T1000 (cell line): ENCODE results near the gene ZBTB47.

Source experiments
- DNase-seq: peaks from one replicate; lab custom pipeline; 2025; ENCODE audit warnings: mixed read lengths; lab: John Stamatoyannopoulos, UW

The ZBTB47 gene

GRCh38 chr3:42653560-42654330 lies at the start of gene ZBTB47:
Gene ZBTB47 (plus strand): TSS chr3:42653697. CDS start chr3:42658356, 4,659 bp downstream.
- no peak for DNase-seq

- no peak for DNase-seq
Measured at GRCh38 chr3:42605546-42606173, 47.8 kb upstream of the ZBTB47 start.

- DNase-seq = no peak
Measured at GRCh38 chr3:42608581-42608980, 44.9 kb upstream of the ZBTB47 start.

- DNase-seq = no peak
Measured at GRCh38 chr3:42610976-42611375, 42.5 kb upstream of the ZBTB47 start.

GRCh38 chr3:42612217-42612616 lies 41.3 kb upstream of the ZBTB47 start:
- DNase-seq = no peak

- no peak for DNase-seq
Measured at GRCh38 chr3:42612928-42613327, 40.6 kb upstream of the ZBTB47 start.

GRCh38 chr3:42613462-42613861 lies 40.0 kb upstream of the ZBTB47 start:
- no peak for DNase-seq

- DNase-seq = no peak
Measured at GRCh38 chr3:42631620-42632019, 21.9 kb upstream of the ZBTB47 start.

- no peak for DNase-seq
Measured at GRCh38 chr3:42632146-42632545, 21.4 kb upstream of the ZBTB47 start.

- no peak for DNase-seq
Measured at GRCh38 chr3:42633544-42633943, 20.0 kb upstream of the ZBTB47 start.

- DNase-seq = no peak
Measured at GRCh38 chr3:42635111-42635510, 18.4 kb upstream of the ZBTB47 start.

GRCh38 chr3:42637001-42637400 lies 16.5 kb upstream of the ZBTB47 start:
- DNase-seq = no peak

- DNase-seq = no peak
Measured at GRCh38 chr3:42638339-42638842, 15.1 kb upstream of the ZBTB47 start.

- DNase-seq = no peak
Measured at GRCh38 chr3:42639192-42639591, 14.3 kb upstream of the ZBTB47 start.

- DNase-seq = no peak
Measured at GRCh38 chr3:42640129-42640528, 13.4 kb upstream of the ZBTB47 start.

GRCh38 chr3:42640771-42641370 lies 12.6 kb upstream of the ZBTB47 start:
- DNase-seq = no peak

GRCh38 chr3:42647821-42648459 lies 5.6 kb upstream of the ZBTB47 start:
- DNase-seq = no peak

- no peak for DNase-seq
Measured at GRCh38 chr3:42649006-42649405, 4.5 kb upstream of the ZBTB47 start.

- DNase-seq = no peak
Measured at GRCh38 chr3:42649783-42650182, 3.7 kb upstream of the ZBTB47 start.

- peak; percentile 62 for DNase-seq
Measured at GRCh38 chr3:42651248-42652091, 2.0 kb upstream of the ZBTB47 start.

- DNase-seq = no peak
Measured at GRCh38 chr3:42652251-42652610, 1.3 kb upstream of the ZBTB47 start.
